Bronchial epithelial cell (primary cell): ENCODE data around the gene HIVEP3. TPM values are rescaled to one million over a fixed set of nuclear protein-coding genes. Genes with fewer than 3 reads are reported as not detected.

Experiments
- DNase-seq: peaks from one replicate; pipeline ENCODE4 v3.0.0-alpha.2; 2010; ENCODE audit warnings: low read depth
- FAIRE-seq: peaks from 2 replicates; lab custom pipeline; 2011; peaks lifted over from hg19 to GRCh38; lab: Jason Lieb, UNC
- H3K27me3 ChIP-seq: 2 replicates; pipeline ENCODE4 v1.5.1; 2011; ENCODE audit warnings: low read length; ENCODE audit not compliant: control insufficient read depth, insufficient read depth
- H3K36me3 ChIP-seq: 2 replicates; pipeline ENCODE4 v1.5.1; 2011; ENCODE audit warnings: low read length; ENCODE audit not compliant: control insufficient read depth, insufficient read depth
- H3K4me3 ChIP-seq: 2 replicates; pipeline ENCODE4 v1.5.1; 2011; ENCODE audit warnings: mild to moderate bottlenecking, low read depth, low read length, control low read depth
- total RNA-seq: library from RNA; depleted of rRNA; stranded (reverse); fragments of >200 nt; gene quantifications from 2 replicates; pipeline ENCODE4 v1.2.1, GENCODE V29; 2014
- TF ChIP-seq, protein P1 (sequence below): IDR thresholded peaks from 2 replicates; pipeline ENCODE4 v1.5.1; 2011; ENCODE audit warnings: mild to moderate bottlenecking, moderate library complexity, low read length, control low read depth, inconsistent platforms; ENCODE audit not compliant: insufficient read depth, severe bottlenecking

The HIVEP3 gene
- total RNA-seq, 1 donor from 2014 or later = under 0.01 TPM

DNA sequence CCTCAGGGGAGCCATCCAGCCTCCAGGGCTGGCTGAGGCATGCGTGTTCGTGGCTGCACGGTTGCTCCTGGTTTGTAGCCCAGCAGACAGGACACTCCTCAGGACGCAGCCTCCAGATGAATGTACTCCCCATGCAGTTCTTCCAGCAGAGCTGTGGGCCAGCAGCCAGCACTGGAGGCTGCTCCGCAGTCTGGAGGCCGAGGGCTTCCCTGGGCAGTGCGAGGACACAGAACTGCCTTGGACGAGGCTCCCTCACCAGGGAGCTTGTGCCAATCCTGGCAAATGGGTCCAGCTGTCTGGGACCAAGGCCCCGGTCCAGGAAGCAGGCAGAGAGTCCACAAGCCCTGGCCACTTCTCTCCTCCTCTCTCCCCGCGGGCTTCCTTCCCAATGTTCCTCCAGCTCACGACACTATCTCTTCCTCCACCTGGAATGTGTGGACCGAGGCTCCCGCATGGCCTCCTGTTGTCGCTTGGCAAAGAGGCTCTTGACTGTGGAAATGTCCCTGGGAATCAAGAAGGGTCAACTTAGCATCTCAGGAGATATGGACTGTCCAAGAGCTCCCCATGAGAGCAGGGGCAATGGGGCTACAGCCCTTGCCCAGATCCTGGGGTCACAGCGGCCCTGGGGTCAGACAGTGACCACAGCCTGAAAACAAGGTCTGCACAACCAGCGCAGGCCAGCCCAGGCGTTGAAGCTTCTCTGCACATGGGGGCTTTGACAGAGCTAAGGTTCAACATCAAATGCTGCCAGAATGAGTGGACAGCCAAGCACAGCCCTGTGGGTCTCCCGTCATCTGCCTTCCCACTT lies 439.5 kb downstream of the HIVEP3 start:
- FAIRE-seq = no peak

DNA sequence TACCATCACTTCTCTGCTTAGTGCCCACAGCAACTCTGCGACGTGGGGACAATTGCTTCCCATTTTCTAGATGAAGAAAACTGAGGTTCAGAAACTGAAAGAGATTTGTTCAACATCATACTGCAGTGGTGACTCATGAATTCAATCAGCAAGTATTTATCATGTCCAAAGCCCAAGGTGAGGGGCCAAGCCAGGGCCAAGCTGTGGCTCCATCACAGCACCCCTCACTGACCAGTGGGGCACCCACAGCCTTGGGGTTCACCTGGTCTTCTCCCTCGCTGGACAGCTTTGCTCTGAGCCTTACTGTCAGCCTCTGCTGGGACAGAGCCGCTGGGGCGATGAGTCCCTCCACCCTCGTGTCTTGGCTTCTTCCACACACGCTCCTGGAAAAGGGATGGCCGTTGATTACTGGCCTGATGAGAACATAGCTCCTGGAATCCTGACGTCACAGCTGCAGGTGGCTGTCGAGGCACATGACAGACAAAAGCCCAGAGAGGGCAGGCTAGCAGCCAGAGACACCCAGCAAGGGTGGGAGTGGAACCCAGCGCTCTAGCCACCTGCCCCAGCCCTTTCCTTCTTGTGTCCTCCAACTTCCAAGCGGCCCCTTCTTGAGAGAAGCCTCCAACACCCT lies 440.5 kb downstream of the HIVEP3 start:
- DNase-seq = no peak
- Histone ChIP-seq H3K27me3 (peaks cover 2% of the 10 kb centered on the region), H3K36me3 (no peaks in the 10 kb centered on the region), H3K4me3 (no peak overlapping the region)
- no peak for FAIRE-seq
- TF ChIP-seq, protein P1, sequence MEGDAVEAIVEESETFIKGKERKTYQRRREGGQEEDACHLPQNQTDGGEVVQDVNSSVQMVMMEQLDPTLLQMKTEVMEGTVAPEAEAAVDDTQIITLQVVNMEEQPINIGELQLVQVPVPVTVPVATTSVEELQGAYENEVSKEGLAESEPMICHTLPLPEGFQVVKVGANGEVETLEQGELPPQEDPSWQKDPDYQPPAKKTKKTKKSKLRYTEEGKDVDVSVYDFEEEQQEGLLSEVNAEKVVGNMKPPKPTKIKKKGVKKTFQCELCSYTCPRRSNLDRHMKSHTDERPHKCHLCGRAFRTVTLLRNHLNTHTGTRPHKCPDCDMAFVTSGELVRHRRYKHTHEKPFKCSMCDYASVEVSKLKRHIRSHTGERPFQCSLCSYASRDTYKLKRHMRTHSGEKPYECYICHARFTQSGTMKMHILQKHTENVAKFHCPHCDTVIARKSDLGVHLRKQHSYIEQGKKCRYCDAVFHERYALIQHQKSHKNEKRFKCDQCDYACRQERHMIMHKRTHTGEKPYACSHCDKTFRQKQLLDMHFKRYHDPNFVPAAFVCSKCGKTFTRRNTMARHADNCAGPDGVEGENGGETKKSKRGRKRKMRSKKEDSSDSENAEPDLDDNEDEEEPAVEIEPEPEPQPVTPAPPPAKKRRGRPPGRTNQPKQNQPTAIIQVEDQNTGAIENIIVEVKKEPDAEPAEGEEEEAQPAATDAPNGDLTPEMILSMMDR = no peak

More for the DNA sequence above, 439.5 kb downstream of the HIVEP3 start:
- Histone ChIP-seq H3K4me3 (no peak overlapping the region), H3K36me3 (no peaks in the 10 kb centered on the region), H3K27me3 (peaks cover 2% of the 10 kb centered on the region)
- DNase-seq = no peak
- TF ChIP-seq, protein P1 = no peak

DNA sequence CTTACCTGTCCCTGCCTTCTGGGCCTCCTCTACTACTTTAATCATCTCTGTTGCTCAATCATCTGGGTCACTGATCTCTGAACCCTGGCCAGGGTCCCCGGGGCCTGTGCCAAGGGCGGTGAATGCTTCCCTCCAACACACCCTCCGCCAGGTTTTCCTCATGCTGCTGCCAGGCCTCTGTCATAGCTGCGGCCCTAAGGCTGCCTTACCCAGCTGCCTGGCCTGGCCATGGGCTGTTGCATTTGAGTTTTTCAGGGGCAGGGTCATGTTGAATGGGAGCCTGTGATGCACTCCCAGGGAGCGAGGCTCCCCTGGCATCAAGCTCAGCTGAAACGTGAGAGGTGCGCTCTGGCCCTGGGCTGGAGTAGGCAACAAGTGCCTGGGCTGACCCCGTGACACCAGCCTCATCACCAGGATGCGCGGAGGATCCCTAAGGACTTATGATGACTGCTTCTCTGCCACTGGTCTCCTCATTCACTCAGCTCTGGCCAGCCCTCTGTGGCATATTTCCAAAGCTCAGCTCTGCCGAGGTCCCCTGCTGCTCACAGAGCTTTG lies 441.8 kb downstream of the HIVEP3 start:
- DNase-seq = no peak
- no peak for FAIRE-seq
- no peak overlapping the region for H3K4me3 ChIP-seq
- TF ChIP-seq, protein P1 = no peak
- no peaks in the 10 kb centered on the region for H3K36me3 ChIP-seq
- peaks cover 2% of the 10 kb centered on the region for H3K27me3 ChIP-seq

DNA sequence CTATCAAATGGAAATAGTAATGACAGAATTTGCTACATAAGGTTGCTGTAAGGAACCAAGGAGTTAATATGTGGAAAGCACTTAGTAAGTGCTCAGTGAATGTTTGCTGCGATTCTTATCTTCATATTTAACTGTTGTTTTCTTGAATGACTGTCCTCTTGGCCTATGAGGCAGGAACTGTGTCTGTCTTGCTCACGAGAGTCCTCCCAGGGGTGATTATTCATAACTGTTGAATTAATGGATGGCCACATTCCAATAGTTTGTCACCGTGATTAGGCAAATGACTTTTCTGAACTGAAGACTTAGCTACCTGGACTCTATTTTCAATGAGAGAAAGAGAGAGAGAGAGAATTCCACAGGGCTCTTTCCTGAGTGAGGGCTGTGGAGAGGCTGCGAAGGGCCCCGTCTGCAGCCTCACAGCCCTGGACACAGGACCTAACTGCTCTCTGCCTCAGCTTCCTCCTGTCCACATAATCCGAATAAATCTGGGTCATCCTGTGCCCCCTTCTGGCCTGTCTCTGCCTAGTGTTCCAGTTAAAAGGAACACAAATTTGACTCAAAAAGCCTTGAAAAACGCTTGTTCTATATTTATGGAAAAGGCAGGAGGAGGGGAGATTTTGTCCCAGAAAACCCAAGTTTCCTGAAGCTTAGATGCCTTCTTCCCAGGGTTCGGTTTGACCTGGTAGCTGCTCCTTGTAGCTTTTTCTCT lies 442.7 kb downstream of the HIVEP3 start:
- FAIRE-seq (no peak), DNase-seq (peak; percentile 67)
- peaks cover 2% of the 10 kb centered on the region for H3K27me3 ChIP-seq
- no peak overlapping the region for H3K4me3 ChIP-seq
- TF ChIP-seq, protein P1 = no peak
- no peaks in the 10 kb centered on the region for H3K36me3 ChIP-seq

DNA sequence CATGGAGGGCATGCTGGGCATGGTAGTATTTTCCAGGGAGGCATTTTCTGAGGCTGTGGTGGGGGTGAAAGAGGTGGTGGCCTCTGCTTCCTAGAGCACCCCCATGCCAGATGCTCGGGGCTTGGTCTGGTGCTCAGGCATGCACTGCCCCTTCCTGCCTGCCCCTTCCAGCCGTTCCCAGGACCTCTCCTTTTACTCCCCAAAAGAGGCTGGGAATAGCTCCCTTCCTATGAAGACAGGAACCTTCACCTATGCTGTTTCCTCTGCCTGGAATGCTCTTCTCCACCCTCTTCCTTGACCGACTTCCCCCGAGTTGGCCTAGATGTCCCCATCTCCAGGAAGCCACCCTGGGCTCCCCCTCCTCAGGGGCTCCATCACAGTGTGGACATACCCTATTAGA lies 443.4 kb downstream of the HIVEP3 start:
- no peaks in the 10 kb centered on the region for H3K27me3 ChIP-seq
- no peak overlapping the region for H3K4me3 ChIP-seq
- TF ChIP-seq, protein P1 = no peak
- FAIRE-seq = no peak
- no peaks in the 10 kb centered on the region for H3K36me3 ChIP-seq
- DNase-seq = no peak
